ENCODE data around the gene SIK1. TPM values are rescaled to one million over a fixed set of nuclear protein-coding genes. Genes with fewer than 3 reads are reported as not detected.

Gene SIK1
- polyA plus RNA-seq, 2 of the 4 experiments (the other 2 are of a cell fraction), result 12.2 to 74.0 TPM

DNA sequence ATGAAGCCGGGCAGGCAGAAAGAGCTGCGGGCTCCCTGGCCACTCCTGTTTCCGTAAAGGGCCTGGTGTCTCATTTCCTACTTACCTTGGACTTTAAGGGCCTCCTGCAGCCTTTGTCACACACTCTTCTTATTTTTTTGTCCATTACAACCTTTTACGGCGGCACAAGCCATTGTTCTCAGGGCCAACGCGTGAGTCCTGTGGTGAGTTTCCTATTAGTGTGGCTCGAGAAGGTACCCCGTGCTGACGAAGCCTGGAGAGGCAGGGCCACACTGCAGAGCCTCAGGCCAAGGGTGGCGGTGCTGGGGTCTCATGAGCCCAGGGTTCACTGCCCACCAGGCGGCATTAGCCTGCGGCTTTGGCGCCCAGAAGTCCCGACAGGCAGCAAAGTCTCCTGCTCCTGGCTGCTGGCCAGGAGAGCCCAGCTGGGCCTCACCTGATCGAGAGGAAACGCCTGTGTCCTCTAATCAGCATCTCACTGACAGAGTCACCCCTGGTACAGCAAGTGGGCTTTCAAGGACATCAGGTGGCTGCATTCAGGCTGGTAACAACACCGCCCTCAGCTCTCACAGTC is 62.0 kb downstream of the SIK1 start:
- Histone ChIP-seq H3K4me2 (no peak overlapping the region), H3K4me3 (no peak overlapping the region), H3K4me1 (peaks cover 13% of the 10 kb centered on the region), H3K9me3 (no peaks in the 10 kb centered on the region), H3K27ac (peak overlapping the region in 1 of 2 experiments; percentile 11; a peak in 1 of 6 replicates)
- DNase-seq (ENCODE audit: low read depth in 1 of 2, low spot score in 1 of 2) (no peak), ATAC-seq (no peak), FAIRE-seq (no peak)
- TF ChIP-seq KDM5A (IDR thresholded peaks at IDR 0.05) (no peak), RFX5 (IDR thresholded peaks at IDR 0.05) (no peak), RARB (CRISPR knock-in tag; IDR thresholded peaks at IDR 0.05) (no peak), FOSB (CRISPR knock-in tag; IDR thresholded peaks at IDR 0.05) (no peak), JUN (IDR thresholded peaks at IDR 0.05) (no peak)
- TF ChIP-seq, protein P1, sequence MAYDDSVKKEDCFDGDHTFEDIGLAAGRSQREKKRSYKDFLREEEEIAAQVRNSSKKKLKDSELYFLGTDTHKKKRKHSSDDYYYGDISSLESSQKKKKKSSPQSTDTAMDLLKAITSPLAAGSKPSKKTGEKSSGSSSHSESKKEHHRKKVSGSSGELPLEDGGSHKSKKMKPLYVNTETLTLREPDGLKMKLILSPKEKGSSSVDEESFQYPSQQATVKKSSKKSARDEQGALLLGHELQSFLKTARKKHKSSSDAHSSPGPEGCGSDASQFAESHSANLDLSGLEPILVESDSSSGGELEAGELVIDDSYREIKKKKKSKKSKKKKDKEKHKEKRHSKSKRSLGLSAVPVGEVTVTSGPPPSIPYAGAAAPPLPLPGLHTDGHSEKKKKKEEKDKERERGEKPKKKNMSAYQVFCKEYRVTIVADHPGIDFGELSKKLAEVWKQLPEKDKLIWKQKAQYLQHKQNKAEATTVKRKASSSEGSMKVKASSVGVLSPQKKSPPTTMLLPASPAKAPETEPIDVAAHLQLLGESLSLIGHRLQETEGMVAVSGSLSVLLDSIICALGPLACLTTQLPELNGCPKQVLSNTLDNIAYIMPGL (CRISPR knock-in tag; IDR thresholded peaks at IDR 0.05; ENCODE audit: borderline replicate concordance), result no peak
- TF ChIP-seq, protein P2, sequence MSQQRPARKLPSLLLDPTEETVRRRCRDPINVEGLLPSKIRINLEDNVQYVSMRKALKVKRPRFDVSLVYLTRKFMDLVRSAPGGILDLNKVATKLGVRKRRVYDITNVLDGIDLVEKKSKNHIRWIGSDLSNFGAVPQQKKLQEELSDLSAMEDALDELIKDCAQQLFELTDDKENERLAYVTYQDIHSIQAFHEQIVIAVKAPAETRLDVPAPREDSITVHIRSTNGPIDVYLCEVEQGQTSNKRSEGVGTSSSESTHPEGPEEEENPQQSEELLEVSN (IDR thresholded peaks at IDR 0.05; ENCODE audit: borderline replicate concordance, low read depth), result no peak
- CTCF ChIA-PET, result interaction anchor here (1.1 kb wide), 1 partner anchor 26 kb away, joined by 3 read pairs; no protein-coding TSS in a partner anchor
- 92% methylated on average over 11 of the region's 18 CpGs for WGBS (ENCODE audit: missing lambda C conversion rate)
- POLR2A ChIA-PET, result no interaction called here

Other genes with a start within 250 kb of the SIK1 start
- 2.7 and 3.1 TPM in 2 replicates for gene HSF2BP, start 232.4 kb upstream of the SIK1 start, polyA plus RNA-seq (2011; rRNA removed)
- gene HSF2BP, start 232.4 kb upstream of the SIK1 start, polyA plus RNA-seq (2017; fragmentation: RNase III; extraction: RNeasy Plus Mini Kit Qiagen cat#74134 plus additional on column Dnase treatment), result 1.7 to 2.3 TPM (median 1.7 TPM) in 3 replicates
- gene RRP1B, start 232.4 kb upstream of the SIK1 start, polyA plus RNA-seq (2011; rRNA removed), result 25.4 and 32.5 TPM in 2 replicates
- gene RRP1B, start 232.4 kb upstream of the SIK1 start, polyA plus RNA-seq (2017; fragmentation: RNase III; extraction: RNeasy Plus Mini Kit Qiagen cat#74134 plus additional on column Dnase treatment), result 31.4 to 32.5 TPM (median 32.4 TPM) in 3 replicates

Measured in A549 (cell line).